HEK293 (cell line): ENCODE measurements around the gene SUPT5H.
"Not testable (repeated sequence)": the region's sequence is repeated elsewhere in the genome, so short reads cannot be mapped to it uniquely, and the experiment has no call there.

Experiments
- CTCF ChIA-PET: fragments of 350-600 bp; formaldehyde crosslinking; extraction: SDS; loops from one replicate; lab custom pipeline; 2021; ENCODE audit warnings: antibody characterized with exemption; lab: Yijun Ruan, JAX
- POLR2A ChIA-PET: fragments of 300-600 bp; formaldehyde crosslinking; extraction: SDS; loops from one replicate; lab custom pipeline; 2020; ENCODE audit warnings: antibody characterized with exemption, inconsistent platforms; lab: Yijun Ruan, JAX
- H3K27ac ChIP-seq: fragments of 200-500 bp; sonication (Bioruptor generic); 2 replicates; pipeline ENCODE4 v1.5.1; 2014; ENCODE audit warnings: low read depth, low read length, control low read depth, inconsistent platforms; ENCODE audit errors: extremely low read depth
- H3K36me3 ChIP-seq, 2 experiments: fragments of 200-500 bp in 1 of 2; sonication (Bioruptor generic) in 1 of 2; 1 replicate in 1 of 2; 2 replicates in 1 of 2; pipeline ENCODE4 v1.5.1; 2014 to 2017; ENCODE audit warnings: inconsistent platforms in 2 of 2, low read length in 2 of 2; ENCODE audit not compliant: control insufficient read depth in 2 of 2, insufficient read depth in 1 of 2
- H3K4me1 ChIP-seq: fragments of 200-500 bp; sonication (Bioruptor generic); 2 replicates; pipeline ENCODE4 v1.5.1; 2014; ENCODE audit warnings: mild to moderate bottlenecking, low read length, inconsistent platforms; ENCODE audit not compliant: control insufficient read depth, insufficient read depth
- H3K4me3 ChIP-seq: 2 replicates; pipeline ENCODE4 v1.5.1; 2011; ENCODE audit warnings: low read depth, mild to moderate bottlenecking, control low read depth, low read length, moderate library complexity
- H3K9me3 ChIP-seq: fragments of 200-500 bp; sonication (Bioruptor generic); 2 replicates; pipeline ENCODE4 v1.5.1; 2014; ENCODE audit warnings: low read depth, low read length, inconsistent platforms; ENCODE audit not compliant: control insufficient read depth, insufficient read depth
- GLIS1 ChIP-seq: fragments of 450-650 bp; formaldehyde crosslinking; IDR thresholded peaks from 2 replicates; pipeline ENCODE4 v1.5.1; 2016; ENCODE audit warnings: missing biosample characterization, missing genetic modification characterization
- KLF16 ChIP-seq: fragments of 450-650 bp; formaldehyde crosslinking; IDR thresholded peaks from 2 replicates; pipeline ENCODE4 v1.5.1; 2017; ENCODE audit warnings: missing biosample characterization, missing genetic modification characterization
- SALL2 ChIP-seq: fragments of 450-650 bp; formaldehyde crosslinking; IDR thresholded peaks from 2 replicates; pipeline ENCODE4 v1.5.0; 2017; ENCODE audit warnings: missing biosample characterization, mild to moderate bottlenecking, missing genetic modification characterization, borderline replicate concordance
- WT1 ChIP-seq: fragments of 450-650 bp; formaldehyde crosslinking; IDR thresholded peaks from 2 replicates; pipeline ENCODE4 v1.5.1; 2016; ENCODE audit warnings: missing biosample characterization, missing genetic modification characterization
- ZBTB1 ChIP-seq: fragments of 450-650 bp; formaldehyde crosslinking; IDR thresholded peaks from 2 replicates; pipeline ENCODE4 v1.5.1; 2016; ENCODE audit warnings: missing biosample characterization, missing genetic modification characterization
- ZIC2 ChIP-seq: fragments of 450-650 bp; formaldehyde crosslinking; IDR thresholded peaks from 2 replicates; pipeline ENCODE4 v1.5.1; 2016; ENCODE audit warnings: missing biosample characterization, missing genetic modification characterization
- ZNF155 ChIP-seq: fragments of 450-650 bp; formaldehyde crosslinking; IDR thresholded peaks from 2 replicates; pipeline ENCODE4 v1.5.1; 2016; ENCODE audit warnings: missing biosample characterization, missing genetic modification characterization
- ZNF302 ChIP-seq: fragments of 450-650 bp; formaldehyde crosslinking; IDR thresholded peaks from 2 replicates; pipeline ENCODE4 v1.5.1; 2016; ENCODE audit warnings: missing biosample characterization, missing genetic modification characterization, low read depth
- ZNF335 ChIP-seq: fragments of 450-650 bp; formaldehyde crosslinking; conservative IDR thresholded peaks from 2 replicates; pipeline ENCODE4 v1.5.1; 2016; ENCODE audit warnings: missing biosample characterization, missing genetic modification characterization
- ZNF426 ChIP-seq: fragments of 450-650 bp; formaldehyde crosslinking; IDR thresholded peaks from 2 replicates; pipeline ENCODE4 v1.5.1; 2017; ENCODE audit warnings: missing biosample characterization, missing genetic modification characterization, mild to moderate bottlenecking, inconsistent platforms, moderate library complexity
- ZNF433 ChIP-seq: fragments of 450-650 bp; formaldehyde crosslinking; IDR thresholded peaks from 2 replicates; pipeline ENCODE4 v1.5.1; 2016; ENCODE audit warnings: missing biosample characterization, missing genetic modification characterization, low read depth
- ZNF530 ChIP-seq: fragments of 450-650 bp; formaldehyde crosslinking; IDR thresholded peaks from 2 replicates; pipeline ENCODE4 v1.5.1; 2016; ENCODE audit warnings: low read depth, missing biosample characterization, missing genetic modification characterization
- ZNF548 ChIP-seq: fragments of 450-650 bp; formaldehyde crosslinking; IDR thresholded peaks from 2 replicates; pipeline ENCODE4 v1.5.1; 2016; ENCODE audit warnings: missing biosample characterization, missing genetic modification characterization
- ZNF555 ChIP-seq: fragments of 450-650 bp; formaldehyde crosslinking; conservative IDR thresholded peaks from 2 replicates; pipeline ENCODE4 v1.5.1; 2017; ENCODE audit warnings: missing biosample characterization, mild to moderate bottlenecking, missing genetic modification characterization, inconsistent platforms
- ZNF600 ChIP-seq: fragments of 450-650 bp; formaldehyde crosslinking; IDR thresholded peaks from 2 replicates; pipeline ENCODE4 v1.5.1; 2016; ENCODE audit warnings: missing biosample characterization, missing genetic modification characterization
- ZNF654 ChIP-seq: fragments of 450-650 bp; formaldehyde crosslinking; IDR thresholded peaks from 2 replicates; pipeline ENCODE4 v1.5.1; 2016; ENCODE audit warnings: low read depth, missing biosample characterization, missing genetic modification characterization
- ZNF660 ChIP-seq: fragments of 450-650 bp; IDR thresholded peaks from 2 replicates; pipeline ENCODE4 v1.5.1; 2018; ENCODE audit warnings: missing biosample characterization, mild to moderate bottlenecking, missing genetic modification characterization
- ZNF768 ChIP-seq: fragments of 450-650 bp; formaldehyde crosslinking; IDR thresholded peaks from 2 replicates; pipeline ENCODE4 v1.5.1; 2018; ENCODE audit warnings: missing biosample characterization, mild to moderate bottlenecking, missing genetic modification characterization
- ZNF785 ChIP-seq: fragments of 450-650 bp; formaldehyde crosslinking; IDR thresholded peaks from 2 replicates; pipeline ENCODE4 v1.5.1; 2016; ENCODE audit warnings: missing biosample characterization, missing genetic modification characterization
- TF ChIP-seq, protein P1 (sequence below): fragments of 450-650 bp; formaldehyde crosslinking; IDR thresholded peaks from 2 replicates; pipeline ENCODE4 v1.5.1; 2016; ENCODE audit warnings: missing biosample characterization, missing genetic modification characterization
- TF ChIP-seq, protein P2 (sequence below): fragments of 450-650 bp; formaldehyde crosslinking; IDR thresholded peaks from 2 replicates; pipeline ENCODE4 v1.5.1; 2017; ENCODE audit warnings: missing biosample characterization, missing genetic modification characterization
- TF ChIP-seq, protein P3 (sequence below): fragments of 450-650 bp; formaldehyde crosslinking; IDR thresholded peaks from 2 replicates; pipeline ENCODE4 v1.5.1; 2016; ENCODE audit warnings: missing biosample characterization, missing genetic modification characterization
- TF ChIP-seq, protein P4 (sequence below): fragments of 450-650 bp; IDR thresholded peaks from 2 replicates; pipeline ENCODE4 v1.5.1; 2018; ENCODE audit warnings: missing biosample characterization, missing genetic modification characterization

SUPT5H gene

DNA sequence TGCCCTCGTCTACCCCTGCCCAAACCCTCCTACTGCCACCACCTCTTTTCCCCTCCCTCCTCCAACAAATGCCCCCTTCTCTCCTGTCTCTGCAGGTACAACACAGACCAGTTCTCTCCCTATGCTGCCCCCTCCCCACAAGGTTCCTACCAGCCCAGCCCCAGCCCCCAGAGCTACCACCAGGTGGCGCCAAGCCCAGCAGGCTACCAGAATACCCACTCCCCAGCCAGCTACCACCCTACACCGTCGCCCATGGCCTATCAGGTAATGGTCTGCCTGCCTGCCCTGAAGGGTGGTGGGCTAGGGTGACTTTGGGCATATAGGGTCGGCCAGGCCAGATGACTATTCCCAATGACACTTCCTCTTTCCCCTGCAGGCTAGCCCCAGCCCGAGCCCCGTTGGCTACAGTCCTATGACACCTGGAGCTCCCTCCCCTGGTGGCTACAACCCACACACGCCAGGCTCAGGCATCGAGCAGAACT is 28.8 kb downstream of the SUPT5H start (continued):
- TF ChIP-seq, protein P1, sequence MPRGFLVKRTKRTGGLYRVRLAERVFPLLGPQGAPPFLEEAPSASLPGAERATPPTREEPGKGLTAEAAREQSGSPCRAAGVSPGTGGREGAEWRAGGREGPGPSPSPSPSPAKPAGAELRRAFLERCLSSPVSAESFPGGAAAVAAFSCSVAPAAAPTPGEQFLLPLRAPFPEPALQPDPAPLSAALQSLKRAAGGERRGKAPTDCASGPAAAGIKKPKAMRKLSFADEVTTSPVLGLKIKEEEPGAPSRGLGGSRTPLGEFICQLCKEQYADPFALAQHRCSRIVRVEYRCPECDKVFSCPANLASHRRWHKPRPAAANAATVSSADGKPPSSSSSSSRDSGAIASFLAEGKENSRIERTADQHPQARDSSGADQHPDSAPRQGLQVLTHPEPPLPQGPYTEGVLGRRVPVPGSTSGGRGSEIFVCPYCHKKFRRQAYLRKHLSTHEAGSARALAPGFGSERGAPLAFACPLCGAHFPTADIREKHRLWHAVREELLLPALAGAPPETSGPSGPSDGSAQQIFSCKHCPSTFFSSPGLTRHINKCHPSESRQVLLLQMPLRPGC (tag by site-specific recombination) = no peak

DNA sequence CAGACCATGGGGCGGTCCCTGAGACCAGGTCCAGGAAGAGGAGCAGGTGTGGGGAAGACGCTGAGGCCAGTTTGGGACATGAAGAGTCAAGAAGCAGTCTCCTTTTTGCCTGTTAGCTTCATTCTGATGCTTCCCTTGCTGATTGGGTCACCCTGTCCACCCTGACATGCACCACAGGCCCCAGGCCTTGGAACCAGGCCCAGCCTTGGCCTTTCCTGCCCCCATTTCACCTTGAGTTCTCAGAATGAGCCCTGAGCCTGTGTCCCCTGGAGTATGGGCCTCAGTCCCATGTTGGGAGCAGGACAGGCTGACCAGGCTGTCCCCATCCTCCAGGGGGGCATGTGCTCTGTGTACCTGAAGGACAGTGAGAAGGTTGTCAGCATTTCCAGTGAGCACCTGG is 30.4 kb downstream of the SUPT5H start:
- CTCF ChIA-PET = interaction anchor here (0.6 to 6.1 kb wide), 19 partner anchors 10 to 527 kb away, joined by 3 to 174 read pairs (median 8); partner anchors contain the start of genes DLL3 and EID2B
- Histone ChIP-seq H3K36me3 (peaks cover 60 to 75% of the 10 kb centered on the region in 2 experiments), H3K4me3 (no peak overlapping the region), H3K9me3 (no peaks in the 10 kb centered on the region), H3K4me1 (peaks cover 5% of the 10 kb centered on the region)
- POLR2A ChIA-PET = interaction anchor here (0.6 to 3.6 kb wide), 3 partner anchors 29 to 1842 kb away, joined by 4 to 29 read pairs (median 4); partner anchors contain the start of gene RPS16
- TF ChIP-seq ZNF785 (tag by site-specific recombination) (no peak), ZNF155 (tag by site-specific recombination) (no peak), ZNF600 (tag by site-specific recombination) (0 out of 2 replicates have a peak, but pooled peaks have one; percentile 1), ZNF426 (no peak)
- TF ChIP-seq, all 188 proteins: peak for 1
- no peak overlapping the region for H3K27ac ChIP-seq

DNA sequence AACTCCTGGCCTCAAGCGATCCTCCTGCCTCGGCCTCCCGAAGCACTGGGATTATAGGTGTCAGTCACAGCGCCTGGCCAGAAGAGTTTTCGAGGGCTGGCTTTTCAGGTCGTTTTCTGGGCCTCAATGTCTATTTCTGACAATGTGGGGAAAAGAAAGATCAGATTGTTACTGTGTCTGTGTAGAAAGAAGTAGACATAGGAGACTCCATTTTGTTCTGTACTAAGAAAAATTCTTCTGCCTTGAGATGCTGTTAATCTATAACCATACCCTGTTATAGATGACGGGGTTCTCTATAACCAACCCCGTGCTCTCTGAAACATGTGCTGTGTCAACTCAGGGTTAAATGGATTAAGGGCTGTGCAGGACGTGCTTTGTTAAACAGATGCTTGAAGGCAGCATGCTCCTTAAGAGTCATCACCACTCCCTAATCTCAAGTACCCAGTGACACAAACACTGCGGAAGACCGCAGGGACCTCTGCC is 34.0 kb downstream of the SUPT5H start:
- POLR2A ChIA-PET = interaction anchor here (2.0 kb wide), 1 partner anchor 44 kb away, joined by 11 read pairs; the partner anchor contains the start of gene RPS16
- Histone ChIP-seq H3K36me3 (peaks cover 40 to 61% of the 10 kb centered on the region in 2 experiments), H3K4me1 (peaks cover 15% of the 10 kb centered on the region)
- not testable (repeated sequence) for H3K4me3 ChIP-seq, H3K9me3 ChIP-seq, H3K27ac ChIP-seq
- peak; percentile 35; the same call in 1 of the 2 replicates for TF ChIP-seq WT1 (tag by site-specific recombination)
- peak; percentile 78 for TF ChIP-seq ZNF335 (tag by site-specific recombination)
- CTCF ChIA-PET = interaction anchor here (6.1 kb wide), 1 partner anchor 53 kb away, joined by 174 read pairs; the partner anchor contains the start of gene EID2B

DNA sequence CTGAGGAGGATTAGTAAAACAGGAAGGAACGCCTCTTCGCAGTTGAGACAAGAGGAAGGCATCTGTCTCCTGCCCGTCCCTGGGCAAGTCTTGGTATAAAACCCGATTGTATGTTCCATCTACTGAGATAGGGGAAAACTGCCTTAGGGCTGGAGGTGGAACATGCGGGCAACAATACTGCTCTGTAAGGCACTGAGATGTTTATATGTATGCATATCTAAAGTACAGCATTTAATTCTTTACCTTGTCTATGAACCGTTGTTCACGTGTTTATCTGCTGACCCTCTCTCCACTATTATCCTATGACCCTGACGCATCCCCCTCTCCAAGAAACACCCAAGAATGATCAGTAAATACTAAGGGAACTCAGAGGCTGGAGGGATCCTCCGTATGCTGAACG is 34.5 kb downstream of the SUPT5H start:
- Histone ChIP-seq H3K9me3 (no peaks in the 10 kb centered on the region), H3K4me3 (no peak overlapping the region), H3K4me1 (peaks cover 15% of the 10 kb centered on the region), H3K27ac (peak overlapping the region; percentile 88), H3K36me3 (peaks cover 40 to 61% of the 10 kb centered on the region in 2 experiments)
- CTCF ChIA-PET = interaction anchor here (0.6 to 1.2 kb wide), 7 partner anchors 8 to 193 kb away, joined by 3 to 6 read pairs (median 4); partner anchors contain the start of gene EID2B
- TF ChIP-seq KLF16 (tag by site-specific recombination) (no peak), ZNF433 (tag by site-specific recombination) (no peak), ZIC2 (tag by site-specific recombination) (no peak), ZNF530 (tag by site-specific recombination) (no peak), ZNF654 (no peak), ZNF548 (no peak), ZNF426 (no peak), ZNF302 (tag by site-specific recombination) (no peak), ZNF660 (tag by site-specific recombination) (no peak), GLIS1 (tag by site-specific recombination) (no peak), SALL2 (tag by site-specific recombination) (no peak), ZNF555 (tag by site-specific recombination) (no peak), ZNF768 (no peak), ZBTB1 (tag by site-specific recombination) (no peak)
- TF ChIP-seq, protein P2, sequence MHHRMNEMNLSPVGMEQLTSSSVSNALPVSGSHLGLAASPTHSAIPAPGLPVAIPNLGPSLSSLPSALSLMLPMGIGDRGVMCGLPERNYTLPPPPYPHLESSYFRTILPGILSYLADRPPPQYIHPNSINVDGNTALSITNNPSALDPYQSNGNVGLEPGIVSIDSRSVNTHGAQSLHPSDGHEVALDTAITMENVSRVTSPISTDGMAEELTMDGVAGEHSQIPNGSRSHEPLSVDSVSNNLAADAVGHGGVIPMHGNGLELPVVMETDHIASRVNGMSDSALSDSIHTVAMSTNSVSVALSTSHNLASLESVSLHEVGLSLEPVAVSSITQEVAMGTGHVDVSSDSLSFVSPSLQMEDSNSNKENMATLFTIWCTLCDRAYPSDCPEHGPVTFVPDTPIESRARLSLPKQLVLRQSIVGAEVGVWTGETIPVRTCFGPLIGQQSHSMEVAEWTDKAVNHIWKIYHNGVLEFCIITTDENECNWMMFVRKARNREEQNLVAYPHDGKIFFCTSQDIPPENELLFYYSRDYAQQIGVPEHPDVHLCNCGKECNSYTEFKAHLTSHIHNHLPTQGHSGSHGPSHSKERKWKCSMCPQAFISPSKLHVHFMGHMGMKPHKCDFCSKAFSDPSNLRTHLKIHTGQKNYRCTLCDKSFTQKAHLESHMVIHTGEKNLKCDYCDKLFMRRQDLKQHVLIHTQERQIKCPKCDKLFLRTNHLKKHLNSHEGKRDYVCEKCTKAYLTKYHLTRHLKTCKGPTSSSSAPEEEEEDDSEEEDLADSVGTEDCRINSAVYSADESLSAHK (tag by site-specific recombination) = no peak
- TF ChIP-seq, protein P3, sequence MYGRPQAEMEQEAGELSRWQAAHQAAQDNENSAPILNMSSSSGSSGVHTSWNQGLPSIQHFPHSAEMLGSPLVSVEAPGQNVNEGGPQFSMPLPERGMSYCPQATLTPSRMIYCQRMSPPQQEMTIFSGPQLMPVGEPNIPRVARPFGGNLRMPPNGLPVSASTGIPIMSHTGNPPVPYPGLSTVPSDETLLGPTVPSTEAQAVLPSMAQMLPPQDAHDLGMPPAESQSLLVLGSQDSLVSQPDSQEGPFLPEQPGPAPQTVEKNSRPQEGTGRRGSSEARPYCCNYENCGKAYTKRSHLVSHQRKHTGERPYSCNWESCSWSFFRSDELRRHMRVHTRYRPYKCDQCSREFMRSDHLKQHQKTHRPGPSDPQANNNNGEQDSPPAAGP (tag by site-specific recombination) = no peak
- TF ChIP-seq, protein P4, sequence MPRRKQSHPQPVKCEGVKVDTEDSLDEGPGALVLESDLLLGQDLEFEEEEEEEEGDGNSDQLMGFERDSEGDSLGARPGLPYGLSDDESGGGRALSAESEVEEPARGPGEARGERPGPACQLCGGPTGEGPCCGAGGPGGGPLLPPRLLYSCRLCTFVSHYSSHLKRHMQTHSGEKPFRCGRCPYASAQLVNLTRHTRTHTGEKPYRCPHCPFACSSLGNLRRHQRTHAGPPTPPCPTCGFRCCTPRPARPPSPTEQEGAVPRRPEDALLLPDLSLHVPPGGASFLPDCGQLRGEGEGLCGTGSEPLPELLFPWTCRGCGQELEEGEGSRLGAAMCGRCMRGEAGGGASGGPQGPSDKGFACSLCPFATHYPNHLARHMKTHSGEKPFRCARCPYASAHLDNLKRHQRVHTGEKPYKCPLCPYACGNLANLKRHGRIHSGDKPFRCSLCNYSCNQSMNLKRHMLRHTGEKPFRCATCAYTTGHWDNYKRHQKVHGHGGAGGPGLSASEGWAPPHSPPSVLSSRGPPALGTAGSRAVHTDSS (tag by site-specific recombination) = no peak
- POLR2A ChIA-PET = interaction anchor here (0.6 to 1.6 kb wide), 24 partner anchors 8 to 1784 kb away, joined by 3 to 39 read pairs (median 6); partner anchors contain the start of genes DLL3, DYRK1B, EID2B and HNRNPUL1
